Lower lobe of right lung (tissue), 2 donors: ENCODE data around the gene TMED7. TPM values are rescaled to one million over a fixed set of nuclear protein-coding genes. Genes with fewer than 3 reads are reported as not detected.
A peak's percentile ranks its signal among the peaks of the same experiment; 100 is the strongest.

Experiments
- ATAC-seq, 2 donors: fragments of 200-7000 bp; cut with Tn5 transposase; one replicate each; pipeline ENCODE4 v1.9.1; 2020 to 2022; ENCODE audit warnings: mild to moderate bottlenecking in 2 of 2, moderate library complexity in 2 of 2
- DNase-seq: peaks from one replicate; pipeline ENCODE4 v3.0.0-alpha.2; 2020
- H3K27ac ChIP-seq: fragments of 200-600 bp; one replicate; pipeline ENCODE4 v1.8.0; 2022
- H3K27me3 ChIP-seq: fragments of 200-600 bp; one replicate; pipeline ENCODE4 v1.8.0; 2022; ENCODE audit warnings: low read depth
- H3K36me3 ChIP-seq: fragments of 200-600 bp; one replicate; pipeline ENCODE4 v1.8.0; 2022; ENCODE audit warnings: mild to moderate bottlenecking
- H3K4me1 ChIP-seq: fragments of 200-600 bp; one replicate; pipeline ENCODE4 v1.8.0; 2022
- H3K4me3 ChIP-seq: fragments of 200-600 bp; one replicate; pipeline ENCODE4 v1.8.0; 2022; ENCODE audit warnings: mild to moderate bottlenecking
- H3K9me3 ChIP-seq: fragments of 200-600 bp; one replicate; pipeline ENCODE4 v1.8.0; 2022
- intact Hi-C: fragments of 100-400 bp; cut with DNase I; formaldehyde crosslinking; loops from one replicate; pipeline ENCODE4 v1.11.0; 2022
- total RNA-seq: library from RNA; stranded (reverse); fragmentation: NEBNext Ultra II Directional; extraction: Animal tissue kit (Norgen Biotek cat#: 25700); gene quantifications from one replicate; pipeline ENCODE4 v1.2.1, GENCODE V29; 2021
- TF ChIP-seq, protein P1 (sequence below): fragments of 200-600 bp; IDR thresholded peaks from one replicate; pipeline ENCODE4 v1.8.0; 2022; ENCODE audit warnings: antibody characterized with exemption, mild to moderate bottlenecking
- donor health status: DM: no; HTN: yes; CAD: no; lungs with severe emphysema.

TMED7 gene
- total RNA-seq, 1 donor from 2014 or later, result 82.2 TPM

DNA sequence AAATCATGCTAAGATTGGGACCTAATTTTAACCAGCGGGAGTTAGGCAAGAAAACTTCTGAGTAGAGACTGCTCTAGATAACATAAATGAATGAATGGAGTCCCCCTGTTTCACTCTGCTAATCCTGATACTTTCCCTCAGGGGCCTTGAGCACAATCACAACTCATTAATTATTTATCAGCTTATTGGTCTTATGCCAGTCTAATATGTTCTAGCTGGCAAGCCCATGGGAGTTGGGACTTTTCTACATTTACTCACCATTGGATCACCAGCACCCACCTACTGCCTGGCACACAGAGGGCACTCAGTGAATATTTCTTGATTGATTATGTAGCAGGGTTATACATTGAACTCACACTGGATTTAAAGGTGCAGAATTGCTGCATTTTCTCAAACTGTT lies 13.5 kb upstream of the TMED7 start:
- TF ChIP-seq, protein P1, sequence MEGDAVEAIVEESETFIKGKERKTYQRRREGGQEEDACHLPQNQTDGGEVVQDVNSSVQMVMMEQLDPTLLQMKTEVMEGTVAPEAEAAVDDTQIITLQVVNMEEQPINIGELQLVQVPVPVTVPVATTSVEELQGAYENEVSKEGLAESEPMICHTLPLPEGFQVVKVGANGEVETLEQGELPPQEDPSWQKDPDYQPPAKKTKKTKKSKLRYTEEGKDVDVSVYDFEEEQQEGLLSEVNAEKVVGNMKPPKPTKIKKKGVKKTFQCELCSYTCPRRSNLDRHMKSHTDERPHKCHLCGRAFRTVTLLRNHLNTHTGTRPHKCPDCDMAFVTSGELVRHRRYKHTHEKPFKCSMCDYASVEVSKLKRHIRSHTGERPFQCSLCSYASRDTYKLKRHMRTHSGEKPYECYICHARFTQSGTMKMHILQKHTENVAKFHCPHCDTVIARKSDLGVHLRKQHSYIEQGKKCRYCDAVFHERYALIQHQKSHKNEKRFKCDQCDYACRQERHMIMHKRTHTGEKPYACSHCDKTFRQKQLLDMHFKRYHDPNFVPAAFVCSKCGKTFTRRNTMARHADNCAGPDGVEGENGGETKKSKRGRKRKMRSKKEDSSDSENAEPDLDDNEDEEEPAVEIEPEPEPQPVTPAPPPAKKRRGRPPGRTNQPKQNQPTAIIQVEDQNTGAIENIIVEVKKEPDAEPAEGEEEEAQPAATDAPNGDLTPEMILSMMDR, result no peak
- H3K27me3 ChIP-seq, result peaks cover 4% of the 10 kb centered on the region
- ATAC-seq, result no peak
- peaks cover 1% of the 10 kb centered on the region for H3K4me1 ChIP-seq
- no peak for DNase-seq
- intact Hi-C loops, result no loop called here
- H3K9me3 ChIP-seq, result no peaks in the 10 kb centered on the region
- no peaks in the 10 kb centered on the region for H3K36me3 ChIP-seq
- no peak overlapping the region for H3K27ac ChIP-seq
- H3K4me3 ChIP-seq, result no peak overlapping the region

DNA sequence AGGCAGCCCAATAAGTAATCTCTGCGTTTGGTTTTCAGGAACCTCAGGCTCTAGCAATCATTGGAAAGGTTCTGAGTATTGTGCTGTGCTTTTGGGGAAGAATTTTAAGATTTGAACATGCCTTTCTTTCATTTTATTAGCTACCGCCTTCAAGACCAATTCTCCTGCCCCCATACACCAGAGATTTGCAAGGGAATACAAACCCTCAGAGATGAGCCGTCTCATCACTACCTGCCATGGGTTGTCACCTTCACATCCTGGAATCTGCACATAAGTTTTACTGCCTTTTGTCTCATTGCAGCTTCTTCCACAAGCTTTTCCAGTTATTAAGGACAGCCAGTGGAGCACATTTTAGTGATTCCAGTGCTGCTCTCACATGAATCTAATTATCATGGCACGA lies 11.7 kb upstream of the TMED7 start:
- intact Hi-C loops, result no loop called here
- ATAC-seq, result no peak

DNA sequence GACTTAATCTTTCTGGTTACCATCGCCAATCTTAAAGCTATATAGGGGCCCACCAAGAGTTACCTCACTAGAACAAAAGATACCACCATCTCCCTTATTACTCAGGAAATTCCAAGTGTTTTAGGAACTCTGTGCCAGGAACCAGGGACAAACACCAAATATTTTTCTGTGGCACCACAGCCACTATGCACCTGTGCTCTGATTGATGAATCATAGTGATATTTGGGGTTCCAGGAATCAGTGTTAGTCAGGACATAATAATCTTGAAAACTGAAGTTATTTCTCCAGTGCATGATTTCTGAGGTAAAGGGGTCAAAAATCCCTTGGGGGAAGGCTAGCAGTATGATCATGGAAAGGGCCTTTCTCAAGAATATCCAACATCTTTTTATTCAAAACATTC lies 10.2 kb upstream of the TMED7 start:
- Histone ChIP-seq H3K27ac (no peak overlapping the region), H3K4me3 (no peak overlapping the region), H3K9me3 (no peaks in the 10 kb centered on the region), H3K36me3 (no peaks in the 10 kb centered on the region), H3K27me3 (no peaks in the 10 kb centered on the region), H3K4me1 (peaks cover 11% of the 10 kb centered on the region)
- TF ChIP-seq, protein P1, result no peak
- intact Hi-C loops, result no loop called here
- ATAC-seq, result no peak
- no peak for DNase-seq

More for the DNA sequence above, 11.7 kb upstream of the TMED7 start:
- Histone ChIP-seq H3K27ac (no peak overlapping the region), H3K27me3 (no peaks in the 10 kb centered on the region), H3K4me3 (no peak overlapping the region), H3K9me3 (no peaks in the 10 kb centered on the region), H3K36me3 (no peaks in the 10 kb centered on the region), H3K4me1 (peaks cover 11% of the 10 kb centered on the region)
- TF ChIP-seq, protein P1, result no peak
- no peak for DNase-seq

DNA sequence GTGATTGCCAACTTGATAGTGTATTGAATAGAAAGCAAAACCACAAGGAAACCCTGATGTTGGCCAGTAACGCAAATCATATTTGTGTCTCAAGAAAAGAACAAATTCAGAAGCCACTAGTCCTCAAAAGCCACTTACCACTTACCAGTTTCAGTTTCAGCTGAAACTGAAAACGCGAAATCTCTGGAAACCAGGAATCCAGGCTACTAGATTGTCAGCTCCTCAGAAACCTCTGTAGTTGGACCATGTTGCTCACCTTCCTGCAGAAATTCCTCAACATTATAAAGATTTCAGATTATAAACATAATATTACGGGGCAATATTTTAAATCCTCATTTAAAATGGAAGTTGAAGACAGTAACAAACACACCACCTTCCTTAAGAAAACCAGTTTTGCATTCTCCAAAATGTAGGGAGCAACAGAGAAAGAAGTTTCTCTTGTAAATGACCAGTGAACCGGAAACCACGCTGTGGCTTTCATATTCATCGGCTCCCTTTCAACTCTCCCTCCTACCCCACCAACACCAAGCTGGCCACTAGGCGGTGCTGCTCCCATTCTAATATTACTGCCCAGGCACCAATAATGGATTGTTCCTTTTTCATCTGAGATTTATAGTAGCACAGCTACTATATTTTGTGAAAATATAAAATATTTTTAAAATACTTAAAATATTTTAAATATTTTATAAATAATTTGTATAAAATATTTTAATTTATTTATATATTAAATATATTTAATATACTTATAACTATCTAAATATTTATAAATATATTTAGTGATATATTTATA lies 8.7 kb upstream of the TMED7 start:
- no peaks in the 10 kb centered on the region for H3K27me3 ChIP-seq
- ATAC-seq, result peak; percentile 96 to 99
- peak; percentile 88 for DNase-seq
- H3K9me3 ChIP-seq, result no peaks in the 10 kb centered on the region
- H3K36me3 ChIP-seq, result no peaks in the 10 kb centered on the region
- intact Hi-C loops, result loop anchor here (5.0 kb wide), 1 partner anchor 433 kb away; no protein-coding TSS in a partner anchor
- H3K4me1 ChIP-seq, result peaks cover 11% of the 10 kb centered on the region
- H3K27ac ChIP-seq, result peak overlapping the region; percentile 87
- H3K4me3 ChIP-seq, result peak overlapping the region; percentile 50
- TF ChIP-seq, protein P1, result peak; percentile 93

DNA sequence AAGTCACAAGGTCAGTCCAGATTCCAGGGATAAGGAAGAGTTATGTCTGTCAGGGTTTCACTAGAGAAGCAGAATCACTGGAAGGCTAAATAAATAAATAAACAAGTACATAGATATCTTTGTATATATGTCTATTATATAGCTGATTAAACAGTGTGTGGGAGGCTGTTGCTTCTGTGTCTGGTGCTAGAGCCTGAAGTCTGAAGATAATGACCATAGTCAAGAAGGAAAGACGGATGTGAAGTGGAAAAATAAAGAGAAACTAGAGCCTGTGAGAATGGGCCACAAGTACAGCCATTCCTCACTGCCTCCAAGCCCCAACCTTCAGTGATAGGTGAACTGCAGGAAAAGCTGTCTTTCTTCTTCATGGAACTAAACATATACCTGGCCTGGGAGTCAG lies 4.1 kb upstream of the TMED7 start:
- Histone ChIP-seq H3K4me3 (no peak overlapping the region), H3K4me1 (peaks cover 19% of the 10 kb centered on the region), H3K27ac (no peak overlapping the region), H3K9me3 (no peaks in the 10 kb centered on the region), H3K36me3 (no peaks in the 10 kb centered on the region), H3K27me3 (no peaks in the 10 kb centered on the region)
- intact Hi-C loops, result loop anchor here (5.0 kb wide), 1 partner anchor 437 kb away; no protein-coding TSS in a partner anchor
- DNase-seq, result no peak
- TF ChIP-seq, protein P1, result no peak
- no peak for ATAC-seq
